Lung (tissue), 12 donors: Measurements from ENCODE around the gene PHF14. TPM values are rescaled to one million over a fixed set of nuclear protein-coding genes. Genes with fewer than 3 reads are reported as not detected.

Experiments
- ATAC-seq: fragments of 200-7000 bp; cut with Tn5 transposase; one replicate; pipeline ENCODE4 v1.9.1; 2020; ENCODE audit warnings: moderate number of reproducible peaks; ENCODE audit not compliant: insufficient read depth, low FRiP score
- DNase-seq, 3 donors: peaks; one replicate each; pipeline ENCODE4 v3.0.0-alpha.2; 2013 to 2017
- H3K27ac ChIP-seq, 2 donors: one replicate each; pipeline ENCODE4 v1.5.1; 2013; ENCODE audit warnings: mild to moderate bottlenecking in 2 of 2, moderate library complexity in 2 of 2, control low read depth in 1 of 2, inconsistent platforms in 1 of 2, low read depth in 1 of 2, low read length in 1 of 2
- H3K27me3 ChIP-seq, 3 donors: one replicate each; pipeline ENCODE4 v1.5.1; 2013; ENCODE audit warnings: low read length in 2 of 3; ENCODE audit not compliant: control insufficient read depth in 3 of 3, insufficient read depth in 3 of 3
- H3K36me3 ChIP-seq, 4 donors: one replicate each; pipeline ENCODE4 v1.5.1; 2013; ENCODE audit warnings: low read length in 4 of 4, mild to moderate bottlenecking in 1 of 4, moderate library complexity in 1 of 4; ENCODE audit not compliant: control insufficient read depth in 4 of 4, insufficient read depth in 4 of 4
- H3K4me1 ChIP-seq, 5 donors: one replicate each; pipeline ENCODE4 v1.5.1; 2013; ENCODE audit warnings: low read length in 5 of 5, mild to moderate bottlenecking in 2 of 5, moderate library complexity in 1 of 5; ENCODE audit not compliant: control insufficient read depth in 5 of 5, insufficient read depth in 5 of 5
- H3K4me3 ChIP-seq: one replicate; pipeline ENCODE4 v1.5.1; 2013; ENCODE audit warnings: mild to moderate bottlenecking, control low read depth, moderate library complexity
- H3K9ac ChIP-seq, 2 donors: one replicate each; pipeline ENCODE4 v1.5.1; 2013; ENCODE audit warnings: low read length in 2 of 2, control low read depth in 1 of 2; ENCODE audit not compliant: insufficient read depth in 1 of 2
- H3K9me3 ChIP-seq, 4 donors: one replicate each; pipeline ENCODE4 v1.5.1; 2013; ENCODE audit warnings: low read length in 3 of 4, mild to moderate bottlenecking in 1 of 4, moderate library complexity in 1 of 4; ENCODE audit not compliant: control insufficient read depth in 4 of 4, insufficient read depth in 3 of 4
- CTCF ChIP-seq: IDR thresholded peaks from 2 replicates; pipeline ENCODE4 v1.5.1; 2012; ENCODE audit warnings: mild to moderate bottlenecking; ENCODE audit errors: control extremely low read depth, extremely low read depth
- WGBS, 2 donors: extraction: QIAGEN DNeasy Blood & Tissue Kit; methylation state at CpG; one replicate each; pipeline ENCODE4 v1.1.7; 2013; 5-methylcytosine and 5-hydroxymethylcytosine counted together
- polyA plus RNA-seq, 2 donors: library from polyadenylated mRNA; stranded (reverse); fragments of 200-250 nt; gene quantifications; one replicate each; pipeline ENCODE4 v1.2.1, GENCODE V29; 2013
- total RNA-seq, 2 donors: library from RNA; depleted of rRNA in 1 of 2; stranded (reverse); fragments of >200 nt in 1 of 2; gene quantifications; one replicate each; pipeline ENCODE4 v1.2.1, GENCODE V29; 2014 to 2021
- donor health status: control.
- donor health status: control.
- donor health status: Bipolar disorder and iron deficiency.
- donor health status: healthy.
- donor health status: DM: yes; HTN: yes; CAD: no.

The PHF14 gene
- total and polyA plus RNA-seq, 4 donors = 12.9 to 89.5 (median 24.7) TPM

- Histone ChIP-seq H3K27me3 (no peaks in the 10 kb centered on the region), H3K9ac (no peak overlapping the region), H3K9me3 (peaks cover 0 to 10% (median 0%) of the 10 kb centered on the region in 4 donors), H3K4me3 (no peak overlapping the region), H3K36me3 (no peaks in the 10 kb centered on the region), H3K27ac (no peak overlapping the region), H3K4me1 (peaks cover 0 to 10% (median 1%) of the 10 kb centered on the region in 5 donors)
- no peak for TF ChIP-seq CTCF
- ATAC-seq = no peak
- no peak for DNase-seq
- 74 to 78% methylated on average over 8 of the region's 8 CpGs for WGBS, 2 donors
Observed at GRCh38 chr7:11188529-11189310, 215.0 kb downstream of the PHF14 start.

- Histone ChIP-seq H3K4me3 (no peak overlapping the region), H3K27ac (no peak overlapping the region), H3K4me1 (peaks cover 0 to 13% (median 2%) of the 10 kb centered on the region in 5 donors), H3K36me3 (no peaks in the 10 kb centered on the region), H3K9me3 (no peaks in the 10 kb centered on the region), H3K9ac (no peak overlapping the region), H3K27me3 (no peaks in the 10 kb centered on the region)
- no peak for TF ChIP-seq CTCF
- no peak for DNase-seq
- ATAC-seq = no peak
- WGBS, 2 donors = 81 to 88% methylated on average over 3 of the region's 3 CpGs
Observed at GRCh38 chr7:11191081-11191480, 217.4 kb downstream of the PHF14 start.

- Histone ChIP-seq H3K9me3 (no peaks in the 10 kb centered on the region), H3K27me3 (no peaks in the 10 kb centered on the region), H3K9ac (no peak overlapping the region), H3K27ac (no peak overlapping the region), H3K4me3 (no peak overlapping the region), H3K36me3 (no peaks in the 10 kb centered on the region), H3K4me1 (peaks cover 0 to 13% (median 5%) of the 10 kb centered on the region in 5 donors)
- DNase-seq = peak in 1 of 3 donors; percentile 41
- WGBS, 2 donors = 53 to 76% methylated on average over 4 of the region's 4 CpGs
- no peak for TF ChIP-seq CTCF
- ATAC-seq = no peak
Observed at GRCh38 chr7:11191574-11192220, 218.0 kb downstream of the PHF14 start.
